ENCODE results near the gene MANEAL. TPM values are rescaled to one million over a fixed set of nuclear protein-coding genes. Genes with fewer than 3 reads are reported as not detected.
"Not testable (repeated sequence)": the region's sequence is repeated elsewhere in the genome, so short reads cannot be mapped to it uniquely, and the experiment has no call there.

The MANEAL gene
- polyA plus RNA-seq (ENCODE audit: insufficient read length in 12 of 12), result 1 to 10 TPM in 10 of 12 donors, not detected in 2; 2.1 to 6.1 (median 3.0) TPM
- long read RNA-seq, donor 1, partial matches to known transcripts, result 0 of 1 reads
- long read RNA-seq, donor 1, other reads (novel, unspliced or antisense), result 0 of 1 reads
- long read RNA-seq, donor 2, partial matches to known transcripts, result 0 of 3 reads
- long read RNA-seq, donor 2, other reads (novel, unspliced or antisense), result 0 of 3 reads
- long read RNA-seq, donor 3, partial matches to known transcripts, result 0 of 1 reads
- long read RNA-seq, donor 3, other reads (novel, unspliced or antisense), result 0 of 1 reads
- long read RNA-seq, donor 4, result 0 reads
- long read RNA-seq, donor 5, partial matches to known transcripts, result 0 of 1 reads
- long read RNA-seq, donor 5, other reads (novel, unspliced or antisense), result 0 of 1 reads
- long read RNA-seq, donor 6, result 0 reads
- long read RNA-seq, donor 7, partial matches to known transcripts, result 0 of 1 reads
- long read RNA-seq, donor 7, other reads (novel, unspliced or antisense), result 0 of 1 reads
- long read RNA-seq, donor 8, result 0 reads
- long read RNA-seq, donor 9, partial matches to known transcripts, result 0 of 3 reads
- long read RNA-seq, donor 9, other reads (novel, unspliced or antisense), result 0 of 3 reads
- long read RNA-seq, donor 10, partial matches to known transcripts, result 0 of 3 reads
- long read RNA-seq, donor 10, other reads (novel, unspliced or antisense), result 0 of 3 reads
- long read RNA-seq, donor 11, partial matches to known transcripts, result 0 of 1 reads
- long read RNA-seq, donor 11, other reads (novel, unspliced or antisense), result 0 of 1 reads

- DNase-seq, result peak; percentile 29
These were observed at the start of gene MANEAL for GRCh38 chr1:37793773-37794371. TSS of gene MANEAL (plus strand) at chr1:37793847. CDS start at chr1:37794183, 336 bp downstream.

- DNase-seq, result no peak
These were observed 46.8 kb upstream of the MANEAL start for GRCh38 chr1:37746806-37747205.

- no peak for DNase-seq
These were observed 45.1 kb upstream of the MANEAL start for GRCh38 chr1:37748565-37748964.

GRCh38 chr1:37752213-37752582 is 41.4 kb upstream of the MANEAL start:
- no peak for DNase-seq

GRCh38 chr1:37752583-37753471 is 40.8 kb upstream of the MANEAL start:
- DNase-seq, result no peak

GRCh38 chr1:37753473-37754321 is 40.0 kb upstream of the MANEAL start:
- no peak for DNase-seq

GRCh38 chr1:37755290-37755689 is 38.4 kb upstream of the MANEAL start:
- DNase-seq, result no peak

GRCh38 chr1:37755951-37756560 is 37.6 kb upstream of the MANEAL start:
- DNase-seq, result no peak

GRCh38 chr1:37759451-37759850 is 34.2 kb upstream of the MANEAL start:
- no peak for DNase-seq

GRCh38 chr1:37761416-37762095 is 32.1 kb upstream of the MANEAL start:
- no peak for DNase-seq

- DNase-seq, result no peak
These were observed 31.1 kb upstream of the MANEAL start for GRCh38 chr1:37762516-37762915.

- DNase-seq, result no peak
These were observed 29.7 kb upstream of the MANEAL start for GRCh38 chr1:37763791-37764413.

- DNase-seq, result peak; percentile 64
These were observed 29.2 kb upstream of the MANEAL start for GRCh38 chr1:37764414-37764825.

GRCh38 chr1:37764888-37765441 is 28.7 kb upstream of the MANEAL start, which contains the start of gene EPHA10:
TSS of gene EPHA10 (minus strand) at chr1:37765120. CDS start at chr1:37765066, 54 bp downstream.
- DNase-seq, result no peak

- DNase-seq, result no peak
These were observed 27.6 kb upstream of the MANEAL start for GRCh38 chr1:37765916-37766664.

- DNase-seq, result no peak
These were observed 26.2 kb upstream of the MANEAL start for GRCh38 chr1:37767488-37767887.

GRCh38 chr1:37771440-37771839 is 22.2 kb upstream of the MANEAL start:
- DNase-seq, result not testable (repeated sequence)

Data from muscle of arm (tissue), 14 donors.